ENCODE results near the gene SCN5A. TPM values are rescaled to one million over a fixed set of nuclear protein-coding genes. Genes with fewer than 3 reads are reported as not detected.

SCN5A gene
- total RNA-seq, 4 donors from 2014 or later: 0.39 to 0.42 TPM; not detected in 2

DNA sequence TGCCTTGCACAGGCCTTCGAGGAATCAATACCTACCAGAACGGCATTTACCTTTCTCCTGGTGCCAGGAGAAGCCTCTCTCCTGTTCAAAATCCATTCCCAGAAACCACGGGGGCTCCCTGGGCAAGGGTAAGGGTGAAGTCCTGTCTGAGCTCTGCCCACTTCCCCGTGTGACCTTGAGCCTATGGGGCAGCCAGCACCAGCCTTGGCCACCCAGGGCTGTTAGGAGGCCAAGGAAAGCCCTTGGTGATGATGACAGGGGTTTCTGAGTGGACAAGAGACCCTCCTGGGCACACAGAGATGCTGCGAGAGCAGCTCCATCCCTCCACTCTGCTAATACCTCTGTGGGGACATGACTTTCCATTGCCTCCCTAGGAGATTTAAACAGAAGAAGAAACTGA lies 5.9 kb downstream of the SCN5A start:
- intact Hi-C loops (cut with DNase I; ENCODE audit: low total_unique reads): no loop called here
- 77 to 88% methylated on average over 5 of the region's 5 CpGs for WGBS, 2 donors
- DNase-seq (ENCODE audit: low spot score in 2 of 2): peak in 1 of 2 donors; percentile 50
- TF ChIP-seq, protein P1, sequence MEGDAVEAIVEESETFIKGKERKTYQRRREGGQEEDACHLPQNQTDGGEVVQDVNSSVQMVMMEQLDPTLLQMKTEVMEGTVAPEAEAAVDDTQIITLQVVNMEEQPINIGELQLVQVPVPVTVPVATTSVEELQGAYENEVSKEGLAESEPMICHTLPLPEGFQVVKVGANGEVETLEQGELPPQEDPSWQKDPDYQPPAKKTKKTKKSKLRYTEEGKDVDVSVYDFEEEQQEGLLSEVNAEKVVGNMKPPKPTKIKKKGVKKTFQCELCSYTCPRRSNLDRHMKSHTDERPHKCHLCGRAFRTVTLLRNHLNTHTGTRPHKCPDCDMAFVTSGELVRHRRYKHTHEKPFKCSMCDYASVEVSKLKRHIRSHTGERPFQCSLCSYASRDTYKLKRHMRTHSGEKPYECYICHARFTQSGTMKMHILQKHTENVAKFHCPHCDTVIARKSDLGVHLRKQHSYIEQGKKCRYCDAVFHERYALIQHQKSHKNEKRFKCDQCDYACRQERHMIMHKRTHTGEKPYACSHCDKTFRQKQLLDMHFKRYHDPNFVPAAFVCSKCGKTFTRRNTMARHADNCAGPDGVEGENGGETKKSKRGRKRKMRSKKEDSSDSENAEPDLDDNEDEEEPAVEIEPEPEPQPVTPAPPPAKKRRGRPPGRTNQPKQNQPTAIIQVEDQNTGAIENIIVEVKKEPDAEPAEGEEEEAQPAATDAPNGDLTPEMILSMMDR (IDR thresholded peaks at IDR 0.05): no peak
- no peak for TF ChIP-seq POLR2A (IDR thresholded peaks at IDR 0.05)
- H3K4me3 ChIP-seq (ENCODE audit: low read depth, poor library complexity, severe bottlenecking): no peak overlapping the region

DNA sequence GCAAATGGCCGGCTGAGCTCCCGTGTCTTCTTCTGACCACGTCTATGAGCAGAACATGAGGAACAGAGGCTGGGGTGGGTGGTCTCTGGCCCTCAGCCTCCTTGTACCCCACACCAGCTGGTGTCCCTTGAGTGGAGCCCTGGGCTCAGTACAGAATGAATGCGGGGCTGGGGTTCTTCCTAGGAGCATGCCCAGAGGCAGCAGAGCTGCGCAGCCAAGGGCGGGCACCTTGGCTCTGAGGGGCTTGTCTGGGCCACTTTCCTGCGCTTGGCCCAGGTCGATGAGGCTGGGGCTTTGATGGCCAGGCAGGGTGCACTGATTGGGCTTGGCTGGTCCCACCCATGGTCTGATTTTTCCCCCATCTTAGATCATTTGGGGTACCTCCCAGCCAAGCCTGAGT lies 6.4 kb downstream of the SCN5A start:
- intact Hi-C loops (cut with DNase I; ENCODE audit: low total_unique reads): no loop called here
- DNase-seq (ENCODE audit: low spot score in 2 of 2): peak in 1 of 2 donors; percentile 76
- TF ChIP-seq, protein P1 (IDR thresholded peaks at IDR 0.05): no peak
- no peak for TF ChIP-seq POLR2A (IDR thresholded peaks at IDR 0.05)
- 83 to 84% methylated on average over 8 of the region's 8 CpGs for WGBS, 2 donors
- no peak overlapping the region for H3K4me3 ChIP-seq (ENCODE audit: low read depth, poor library complexity, severe bottlenecking)

DNA sequence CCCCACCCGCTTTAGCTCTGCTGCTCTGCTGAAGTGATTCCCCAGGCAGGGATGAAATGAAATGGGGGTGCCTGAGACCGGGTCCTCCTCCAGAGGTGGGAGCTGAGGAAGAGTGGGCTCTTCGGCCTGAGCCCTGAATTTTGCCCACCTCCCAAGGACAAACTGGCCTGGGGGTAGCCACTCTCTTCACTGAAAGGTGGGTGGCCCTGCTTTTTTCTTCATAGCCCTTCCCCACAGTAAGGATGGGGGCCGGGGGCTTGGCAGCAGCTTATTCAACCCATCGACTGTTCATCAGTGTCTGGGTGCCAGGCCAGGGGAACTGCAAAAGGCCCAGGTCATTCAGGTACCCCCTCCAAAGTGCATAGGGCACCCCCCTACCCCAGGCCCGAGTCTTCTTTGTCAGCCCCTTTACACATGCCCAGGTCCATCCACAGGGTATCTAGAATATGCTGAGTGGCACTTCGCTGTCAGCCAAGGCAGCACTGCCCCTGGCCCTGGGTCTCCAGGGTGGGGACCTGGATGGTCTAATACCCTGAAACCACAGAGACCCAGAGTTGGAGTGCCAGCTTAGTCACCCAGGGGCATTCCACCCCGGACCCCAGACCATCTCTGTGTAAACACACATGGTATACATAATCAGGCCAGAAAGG lies 7.9 kb downstream of the SCN5A start:
- peak in 1 of 2 donors; percentile 74 for DNase-seq (ENCODE audit: low spot score in 2 of 2)
- no peak overlapping the region for H3K4me3 ChIP-seq (ENCODE audit: low read depth, poor library complexity, severe bottlenecking)
- WGBS, 2 donors: 82 to 86% methylated on average over 6 to 8 of the region's 8 CpGs
- intact Hi-C loops (cut with DNase I; ENCODE audit: low total_unique reads): no loop called here
- no peak for TF ChIP-seq POLR2A (IDR thresholded peaks at IDR 0.05)

DNA sequence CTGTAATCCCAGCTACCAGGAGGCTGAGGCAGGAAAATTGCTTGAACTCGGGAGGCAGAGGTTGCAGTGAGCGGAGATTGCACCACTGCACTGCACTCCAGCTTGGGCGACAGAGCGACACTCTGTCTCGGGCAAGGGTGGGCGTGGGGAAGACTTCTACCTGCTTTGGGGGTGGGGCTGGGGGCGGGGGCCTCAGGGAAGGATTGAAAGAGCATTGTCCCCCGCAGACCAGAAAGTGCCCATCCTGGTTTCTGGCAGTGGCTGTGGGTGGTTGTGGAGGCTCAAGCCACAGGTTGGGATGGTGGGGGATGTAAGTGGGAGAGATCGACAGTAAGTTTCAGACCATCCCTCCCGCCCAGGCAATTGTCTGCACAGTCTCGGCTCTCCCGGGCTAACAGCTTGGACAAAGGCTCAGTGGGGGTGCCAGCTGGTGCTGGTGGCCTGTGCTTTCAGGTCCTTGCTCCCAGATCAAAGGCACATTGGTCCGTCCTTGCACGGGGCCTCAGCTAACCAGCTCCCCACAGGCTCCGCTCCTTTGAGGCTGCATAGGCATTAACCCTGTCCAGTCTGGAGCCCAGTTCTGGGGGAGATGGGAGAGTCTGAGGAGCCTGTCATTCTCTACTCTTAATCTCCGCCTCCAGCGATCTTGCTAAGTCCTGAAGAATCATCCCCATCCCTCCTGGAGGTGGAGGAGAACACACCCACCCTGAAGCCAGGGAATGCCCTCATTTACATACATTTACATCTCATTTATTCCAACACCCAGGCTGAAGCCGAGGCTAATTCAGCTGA lies 8.6 kb downstream of the SCN5A start:
- TF ChIP-seq, protein P1 (IDR thresholded peaks at IDR 0.05): no peak
- no peak for TF ChIP-seq POLR2A (IDR thresholded peaks at IDR 0.05)
- intact Hi-C loops (cut with DNase I; ENCODE audit: low total_unique reads): no loop called here
- no peak overlapping the region for H3K4me3 ChIP-seq (ENCODE audit: low read depth, poor library complexity, severe bottlenecking)
- WGBS, 2 donors: 57 to 73% methylated on average over 15 to 18 of the region's 18 CpGs
- peak in 1 of 2 donors; percentile 58 for DNase-seq (ENCODE audit: low spot score in 2 of 2)

DNA sequence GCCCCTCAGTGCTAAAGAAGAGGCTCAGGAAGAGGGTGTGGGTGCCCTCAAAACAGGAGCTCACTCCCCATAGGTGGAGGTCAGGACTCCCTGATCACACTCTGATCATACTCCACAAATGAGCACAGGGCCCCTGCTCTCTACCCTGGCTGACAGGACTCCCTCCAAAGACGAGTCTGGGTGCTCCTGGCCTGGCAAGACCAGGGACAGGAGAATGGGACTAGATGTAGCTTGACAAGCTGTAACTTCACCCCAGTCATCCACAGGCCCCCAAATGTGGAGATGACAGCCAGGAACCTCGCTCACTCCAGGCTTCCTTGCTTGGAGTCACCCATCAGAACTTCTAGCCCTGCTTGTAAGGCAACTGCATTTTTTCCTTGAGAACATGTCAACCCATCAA lies 11.1 kb downstream of the SCN5A start:
- intact Hi-C loops (cut with DNase I; ENCODE audit: low total_unique reads): no loop called here
- DNase-seq (ENCODE audit: low spot score in 2 of 2): no peak
- TF ChIP-seq, protein P1 (IDR thresholded peaks at IDR 0.05): no peak
- no peak for TF ChIP-seq POLR2A (IDR thresholded peaks at IDR 0.05)
- no peak overlapping the region for H3K4me3 ChIP-seq (ENCODE audit: low read depth, poor library complexity, severe bottlenecking)
- WGBS, 2 donors: 67 to 88% methylated on average over 2 of the region's 2 CpGs

DNA sequence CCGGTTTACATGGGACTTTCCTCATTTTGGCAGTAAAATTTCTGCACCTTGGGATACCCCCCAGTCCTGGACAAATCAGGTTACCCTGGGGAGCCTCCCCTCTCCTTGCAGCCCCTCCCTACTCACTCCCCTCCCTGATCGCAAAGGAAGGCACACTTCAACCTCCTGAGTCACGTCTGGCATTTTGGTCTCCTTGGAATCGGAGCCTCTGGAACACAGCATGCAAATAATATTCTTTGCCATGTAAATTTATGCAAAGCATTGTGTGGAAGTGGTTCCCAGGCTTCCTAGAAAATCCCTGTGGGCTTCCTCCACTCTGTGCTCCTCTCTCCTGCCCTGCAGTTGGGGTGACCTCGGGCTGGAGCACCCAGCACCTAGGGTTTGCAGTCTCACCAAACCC lies 11.6 kb downstream of the SCN5A start:
- no peak overlapping the region for H3K4me3 ChIP-seq (ENCODE audit: low read depth, poor library complexity, severe bottlenecking)
- DNase-seq (ENCODE audit: low spot score in 2 of 2): no peak
- intact Hi-C loops (cut with DNase I; ENCODE audit: low total_unique reads): no loop called here
- 39 to 59% methylated on average over 5 of the region's 5 CpGs for WGBS, 2 donors
- TF ChIP-seq, protein P1 (IDR thresholded peaks at IDR 0.05): no peak
- no peak for TF ChIP-seq POLR2A (IDR thresholded peaks at IDR 0.05)
